GM19438 (cell line): ENCODE data around the gene BATF2.
"Not testable (repeated sequence)": the region's sequence is repeated elsewhere in the genome, so short reads cannot be mapped to it uniquely, and the experiment has no call there.

Experiments
- ATAC-seq: cut with Tn5 transposase; IDR thresholded peaks from one replicate; pipeline ENCODE4 v1.9.1; 2021; ENCODE audit warnings: low read depth; ENCODE audit not compliant: unreplicated experiment

Gene BATF2

GRCh38 chr11:65013888-65014725, 17.3 kb upstream of the BATF2 start, which contains the start of gene ARL2:
Gene ARL2 (plus strand): TSS chr11:65014160. CDS start chr11:65014208, 48 bp downstream.
- ATAC-seq, result peak; percentile 75

DNA sequence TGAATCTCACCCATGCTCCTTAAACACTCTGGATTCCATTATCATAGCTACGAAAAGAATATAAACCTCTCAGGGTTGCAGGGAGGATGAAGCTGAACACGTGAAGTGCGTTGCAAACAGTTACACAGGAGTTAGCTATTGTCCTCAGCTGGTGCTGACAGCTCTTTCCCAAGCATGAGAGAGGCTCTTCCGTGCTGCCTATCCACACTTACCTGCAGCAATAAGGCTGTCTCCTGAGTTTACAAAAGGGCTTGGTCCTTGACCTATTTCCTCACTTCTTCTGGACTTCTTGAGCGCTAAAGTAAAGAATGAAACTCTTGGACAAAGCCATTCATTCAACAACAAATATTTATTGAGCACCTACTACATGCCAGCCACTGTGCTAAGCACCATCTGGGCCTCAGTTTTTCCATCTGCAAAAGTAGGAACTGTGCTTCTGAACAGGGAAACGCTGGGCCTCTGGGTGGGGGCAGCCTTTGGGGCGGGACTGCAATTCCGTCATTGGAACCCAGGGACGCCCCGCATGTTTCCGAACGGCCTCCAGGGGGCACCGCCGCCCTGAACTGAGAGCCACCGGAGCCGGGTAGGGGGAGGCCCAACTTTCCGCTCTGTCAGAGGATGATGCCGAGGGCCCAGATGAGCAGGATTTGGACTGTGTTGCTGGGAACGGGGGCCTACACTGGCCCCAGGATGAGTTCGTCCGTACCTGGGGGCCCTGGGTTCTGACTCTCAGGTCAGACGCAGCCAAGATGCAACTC, 16.5 kb upstream of the BATF2 start:
- ATAC-seq, result peak; percentile 65

DNA sequence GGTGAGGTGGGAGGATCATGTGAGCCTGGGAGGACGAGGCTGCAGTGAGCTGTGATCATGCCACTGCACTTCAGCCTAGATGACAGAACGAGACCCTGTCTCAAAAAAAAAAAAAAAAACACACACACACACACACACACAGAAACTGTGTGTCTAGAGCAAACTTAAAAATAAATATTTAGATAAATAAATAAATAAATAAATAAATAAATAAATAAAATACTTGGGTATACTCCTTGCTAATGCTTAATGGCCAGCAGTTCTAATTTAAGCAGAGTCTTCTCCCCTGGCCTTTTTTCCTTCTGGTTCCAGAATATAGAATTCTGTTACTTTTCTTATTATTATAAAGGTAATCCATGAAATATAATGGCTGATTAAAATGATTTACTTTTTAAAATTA, 12.1 kb upstream of the BATF2 start:
- no peak for ATAC-seq

DNA sequence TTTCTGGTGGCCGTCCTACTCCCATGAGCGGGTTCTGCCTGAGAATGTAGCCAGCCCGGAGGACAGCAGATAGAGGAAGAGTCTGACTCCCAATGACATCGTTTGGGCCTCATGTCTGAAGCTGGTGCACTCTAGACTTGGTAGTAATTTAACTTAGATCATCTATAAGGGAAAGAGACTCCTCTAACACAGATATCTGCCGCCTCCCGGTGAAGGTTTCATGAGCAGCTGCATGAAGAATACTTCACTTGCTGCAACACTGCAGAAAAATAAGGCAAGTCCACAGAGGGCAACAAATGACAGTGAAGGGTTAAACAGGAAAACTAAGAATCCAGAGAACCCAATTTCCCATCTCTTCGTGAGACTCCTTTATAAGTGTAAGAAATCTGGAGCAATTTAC, 11.2 kb upstream of the BATF2 start:
- no peak for ATAC-seq

GRCh38 chr11:65003968-65004367, 7.2 kb upstream of the BATF2 start:
- ATAC-seq, result not testable (repeated sequence)

GRCh38 chr11:65003282-65003681, 6.5 kb upstream of the BATF2 start:
- no peak for ATAC-seq

DNA sequence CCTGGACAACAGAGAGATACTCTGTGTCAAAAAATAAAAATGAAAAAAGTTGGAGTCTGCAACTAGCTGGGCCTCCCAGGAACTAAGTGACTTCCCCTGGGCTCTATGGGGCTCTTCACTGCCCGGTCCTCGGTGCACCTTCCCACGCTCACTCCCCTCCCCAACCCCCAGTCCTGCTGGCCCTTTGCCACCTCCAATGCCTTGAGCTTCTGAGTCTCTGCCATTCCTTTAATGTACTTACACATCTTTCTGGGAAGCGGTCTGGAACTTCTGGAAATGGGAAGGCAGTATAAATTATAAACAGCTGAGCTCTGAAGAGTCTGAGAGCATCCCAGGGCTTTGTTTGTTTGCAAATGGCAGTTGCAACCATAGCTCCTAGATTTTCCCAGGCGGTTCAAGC, 5.9 kb upstream of the BATF2 start:
- ATAC-seq, result no peak

GRCh38 chr11:64999478-64999877, 2.7 kb upstream of the BATF2 start:
- no peak for ATAC-seq

- no peak for ATAC-seq
Measured at GRCh38 chr11:64998690-64999431, 2.1 kb upstream of the BATF2 start.

- no peak for ATAC-seq
Measured at GRCh38 chr11:64998141-64998540, 1.4 kb upstream of the BATF2 start.

DNA sequence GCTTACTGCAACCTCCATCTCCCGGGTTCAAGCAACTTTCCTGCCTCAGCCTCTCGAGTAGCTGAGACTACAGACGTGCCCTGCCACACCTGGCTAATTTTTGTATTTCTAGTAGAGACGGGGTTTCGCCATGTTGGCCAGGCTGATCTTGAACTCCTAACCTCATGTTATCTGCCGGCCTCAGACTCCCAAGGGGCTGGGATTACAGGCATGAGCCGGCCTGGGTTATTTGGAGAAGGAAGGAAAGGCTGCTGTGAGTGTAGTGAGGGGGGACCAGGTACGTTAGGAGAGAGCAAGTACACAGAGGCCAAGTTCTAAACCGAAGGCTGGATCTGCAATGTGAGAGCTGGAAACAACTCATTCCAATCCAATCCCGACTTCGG, 453 bp downstream of the BATF2 start:
- ATAC-seq, result no peak

GRCh38 chr11:64994318-64994717, 2.5 kb downstream of the BATF2 start:
- ATAC-seq, result no peak

- ATAC-seq, result no peak
Measured at GRCh38 chr11:64990222-64990923, 6.4 kb downstream of the BATF2 start.

DNA sequence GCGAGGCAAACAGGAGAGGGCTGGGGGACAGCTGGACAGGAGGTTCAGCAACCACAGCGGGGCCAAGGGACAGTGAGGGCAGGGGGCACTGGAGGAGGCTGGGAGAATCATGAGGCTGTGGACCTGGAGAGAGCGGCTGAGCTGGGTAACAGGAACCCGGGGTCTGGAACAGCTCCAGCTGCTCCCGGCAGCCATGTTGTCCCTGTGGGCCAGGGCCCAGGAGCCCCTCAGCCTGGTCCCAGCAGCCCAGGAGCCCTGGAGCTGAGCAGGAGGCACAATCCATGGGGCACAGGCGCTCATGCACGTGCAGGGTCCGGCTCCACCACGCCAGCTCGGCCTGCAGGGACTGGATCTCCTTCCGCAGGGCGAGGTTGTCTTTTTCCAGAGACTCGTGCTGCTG, 7.4 kb downstream of the BATF2 start:
- ATAC-seq, result no peak

GRCh38 chr11:64987998-64988854, 8.5 kb downstream of the BATF2 start:
- no peak for ATAC-seq

DNA sequence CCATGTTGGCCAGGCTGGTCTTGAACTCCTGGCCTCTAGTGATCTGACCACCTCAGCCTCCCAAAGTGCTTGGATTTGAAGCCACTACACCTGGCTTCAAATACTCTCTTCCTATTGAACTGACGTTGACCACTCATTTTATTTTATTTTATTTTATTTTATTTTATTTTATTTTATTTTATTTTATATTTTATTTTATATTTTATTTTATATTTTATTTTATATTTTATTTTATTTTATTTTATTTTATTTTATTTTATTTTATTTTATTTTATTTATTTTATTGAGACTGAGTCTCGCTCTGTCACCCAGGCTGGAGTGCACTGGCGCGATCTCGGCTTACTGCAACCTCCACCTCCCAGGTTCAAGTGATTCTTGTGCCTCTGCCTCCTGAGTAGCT, 13.4 kb downstream of the BATF2 start:
- not testable (repeated sequence) for ATAC-seq

- no peak for ATAC-seq
Measured at GRCh38 chr11:64976651-64977050, 20.1 kb downstream of the BATF2 start.

- no peak for ATAC-seq
Measured at GRCh38 chr11:64974124-64974523, 22.6 kb downstream of the BATF2 start.

DNA sequence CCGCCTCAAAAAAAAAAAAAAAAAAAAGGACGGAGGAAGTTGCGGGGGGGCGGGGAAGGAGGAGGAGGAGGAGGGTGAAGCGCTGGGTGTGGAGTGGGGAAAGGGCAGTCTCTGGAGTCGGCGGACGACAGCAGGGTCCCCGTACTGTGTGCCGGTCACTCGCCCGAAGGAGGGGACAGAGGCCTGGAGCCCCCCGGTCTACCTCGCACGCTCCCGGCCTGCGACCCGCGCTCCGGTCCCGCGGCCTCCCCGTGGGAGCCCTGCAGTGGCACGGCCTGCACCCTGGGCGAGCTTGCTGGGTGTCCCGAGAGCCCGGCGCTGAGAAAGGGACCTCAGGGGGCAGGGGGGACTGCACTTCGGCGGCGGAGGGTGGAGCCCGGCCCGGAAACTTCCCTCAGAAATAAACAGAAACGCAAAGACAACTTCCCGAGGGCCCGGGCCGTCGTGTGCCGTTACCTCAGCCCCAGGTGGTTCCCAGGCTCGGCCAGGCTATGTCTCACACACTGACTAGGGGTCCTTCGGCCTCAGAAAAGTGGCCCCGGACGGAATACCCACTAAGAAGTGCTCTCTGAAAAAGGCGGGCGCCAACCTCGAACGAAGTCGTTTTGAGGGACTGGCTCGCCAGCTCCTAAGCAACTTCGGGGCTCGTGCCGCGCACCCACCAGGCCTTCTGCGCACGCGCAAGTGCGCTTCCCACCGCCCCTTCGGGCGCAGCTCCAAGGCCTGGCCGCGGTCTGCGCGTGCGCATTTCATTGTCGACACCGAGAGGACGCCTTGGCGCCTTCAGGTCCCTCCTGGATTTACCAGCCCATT, 25.1 kb downstream of the BATF2 start, which contains the start of gene MAJIN:
TSS of gene MAJIN (minus strand) at position 688 of the 813 bp plus-strand sequence. CDS start 12,703 bp downstream, outside the sequence.
- peak; percentile 72 for ATAC-seq
